Body of pancreas (tissue), 4 donors: ENCODE measurements around the gene GFRA1.

ENCODE experiments used
- CTCF ChIP-seq, 7 experiments: fragments of 450-650 bp in 4 of 7; fragments of 200-600 bp in 3 of 7; sonication (generic) in 3 of 7; IDR thresholded peaks; one replicate each; pipeline ENCODE4 v1.5.1; 2016 to 2019; ENCODE audit warnings: antibody characterized with exemption in 7 of 7
- POLR2A ChIP-seq, 3 donors: fragments of 450-650 bp; IDR thresholded peaks; one replicate each; pipeline ENCODE4 v1.6.1; 2016; ENCODE audit warnings: antibody characterized with exemption in 3 of 3, mild to moderate bottlenecking in 2 of 3

- no peak for TF ChIP-seq POLR2A (IDR thresholded peaks at IDR 0.05)
- TF ChIP-seq CTCF (IDR thresholded peaks at IDR 0.05), result no peak
Observed at GRCh38 chr10:116014871-116015582, 258.0 kb downstream of the GFRA1 start.
